ENCODE measurements around the gene C10orf105. TPM values are rescaled to one million over a fixed set of nuclear protein-coding genes. Genes with fewer than 3 reads are reported as not detected.

The C10orf105 gene
- total RNA-seq, 1 experiment from 2014 or later: 0.17 TPM

Other genes starting within 250 kb of the C10orf105 start
- 0.04 and 0.31 TPM in 2 replicates for gene VSIR, start 53.7 kb upstream of the C10orf105 start, total RNA-seq (2014; rRNA removed; shearing (Covaris generic))
- gene PSAP, start 131.5 kb upstream of the C10orf105 start, total RNA-seq (2014; rRNA removed; shearing (Covaris generic)): 389 and 452 TPM in 2 replicates
- gene CHST3, start 244.6 kb upstream of the C10orf105 start, total RNA-seq (2014; rRNA removed; shearing (Covaris generic)): 4.1 and 4.2 TPM in 2 replicates